22Rv1 (cell line): ENCODE data around the gene RAP2B.

Experiments
- ZFX ChIP-seq: fragments of 450-650 bp; IDR thresholded peaks from 2 replicates; pipeline ENCODE4 v1.6.1; 2017; ENCODE audit warnings: antibody characterized with exemption, borderline replicate concordance
- TF ChIP-seq, protein P1 (sequence below): fragments of 450-650 bp; IDR thresholded peaks from 2 replicates; pipeline ENCODE4 v1.5.1; 2017; ENCODE audit warnings: mild to moderate bottlenecking

GRCh38 chr3:153115326-153115725 is 46.7 kb upstream of the RAP2B start:
- TF ChIP-seq, protein P1, sequence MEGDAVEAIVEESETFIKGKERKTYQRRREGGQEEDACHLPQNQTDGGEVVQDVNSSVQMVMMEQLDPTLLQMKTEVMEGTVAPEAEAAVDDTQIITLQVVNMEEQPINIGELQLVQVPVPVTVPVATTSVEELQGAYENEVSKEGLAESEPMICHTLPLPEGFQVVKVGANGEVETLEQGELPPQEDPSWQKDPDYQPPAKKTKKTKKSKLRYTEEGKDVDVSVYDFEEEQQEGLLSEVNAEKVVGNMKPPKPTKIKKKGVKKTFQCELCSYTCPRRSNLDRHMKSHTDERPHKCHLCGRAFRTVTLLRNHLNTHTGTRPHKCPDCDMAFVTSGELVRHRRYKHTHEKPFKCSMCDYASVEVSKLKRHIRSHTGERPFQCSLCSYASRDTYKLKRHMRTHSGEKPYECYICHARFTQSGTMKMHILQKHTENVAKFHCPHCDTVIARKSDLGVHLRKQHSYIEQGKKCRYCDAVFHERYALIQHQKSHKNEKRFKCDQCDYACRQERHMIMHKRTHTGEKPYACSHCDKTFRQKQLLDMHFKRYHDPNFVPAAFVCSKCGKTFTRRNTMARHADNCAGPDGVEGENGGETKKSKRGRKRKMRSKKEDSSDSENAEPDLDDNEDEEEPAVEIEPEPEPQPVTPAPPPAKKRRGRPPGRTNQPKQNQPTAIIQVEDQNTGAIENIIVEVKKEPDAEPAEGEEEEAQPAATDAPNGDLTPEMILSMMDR: no peak
- no peak for TF ChIP-seq ZFX
